HEK293T (cell line): ENCODE results near the gene CTNNBL1.

ENCODE experiments used
- ARNT ChIP-seq: fragments of 450-650 bp; IDR thresholded peaks from 2 replicates; pipeline ENCODE4 v1.6.1; 2017; ENCODE audit warnings: mild to moderate bottlenecking
- CTBP1 ChIP-seq: fragments of 450-650 bp; IDR thresholded peaks from 2 replicates; pipeline ENCODE4 v1.6.1; 2016; ENCODE audit warnings: borderline replicate concordance
- FOXK2 ChIP-seq: fragments of 450-650 bp; IDR thresholded peaks from 2 replicates; pipeline ENCODE4 v1.6.1; 2016; ENCODE audit warnings: mild to moderate bottlenecking

GRCh38 chr20:37729452-37729851, 35.6 kb downstream of the CTNNBL1 start:
- TF ChIP-seq CTBP1 (no peak), FOXK2 (no peak), ARNT (no peak)
